ENCODE results near the gene RTN4.

Gene RTN4

DNA sequence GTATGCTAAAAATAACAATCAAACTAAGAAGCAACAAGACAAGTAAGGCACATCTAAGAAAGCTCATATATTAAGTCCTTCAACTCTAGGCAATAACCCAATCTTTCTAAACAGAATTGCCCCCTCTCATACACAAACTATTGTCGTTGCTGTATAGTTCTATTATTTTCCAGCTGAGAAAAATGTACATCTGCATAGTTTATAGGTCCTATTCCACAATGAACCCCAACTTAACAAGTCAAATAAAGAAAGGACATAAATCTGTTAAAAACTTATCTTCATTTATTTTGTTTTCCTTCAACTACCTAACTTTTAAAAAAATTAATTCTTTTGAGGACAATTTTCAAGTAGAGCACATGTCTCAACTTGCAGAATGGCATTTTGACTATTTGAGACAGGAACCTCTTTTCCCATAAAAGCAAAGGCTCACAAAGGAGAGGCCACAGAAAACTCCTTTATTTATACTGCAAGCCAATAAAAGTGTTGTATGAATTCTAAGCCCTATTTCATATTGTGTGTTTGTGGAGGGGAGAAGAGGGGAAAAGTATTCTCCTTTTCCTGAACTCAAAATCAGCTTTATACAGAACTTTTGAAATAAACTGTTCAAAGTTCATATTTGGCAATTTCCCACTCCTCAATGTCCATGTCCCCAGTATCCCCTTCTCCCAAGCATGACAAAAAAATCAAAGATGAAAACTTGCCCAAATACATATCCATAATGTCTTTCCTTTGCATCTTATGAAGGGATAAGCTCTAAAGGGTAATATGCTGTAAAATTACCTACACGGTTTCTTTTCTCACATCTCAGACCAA is 37.4 kb downstream of the RTN4 start:
- in situ Hi-C loops (cut with MboI; ENCODE audit: low pct_unique_long_range_greater_than_20kb, low sequenced_read_pairs, unreplicated experiment) = no loop called here
- TF ChIP-seq CTCF (IDR thresholded peaks at IDR 0.05; ENCODE audit: extremely low read depth, insufficient read depth, missing control alignments) = no peak
- DNase-seq (ENCODE audit: low spot score) = no peak

DNA sequence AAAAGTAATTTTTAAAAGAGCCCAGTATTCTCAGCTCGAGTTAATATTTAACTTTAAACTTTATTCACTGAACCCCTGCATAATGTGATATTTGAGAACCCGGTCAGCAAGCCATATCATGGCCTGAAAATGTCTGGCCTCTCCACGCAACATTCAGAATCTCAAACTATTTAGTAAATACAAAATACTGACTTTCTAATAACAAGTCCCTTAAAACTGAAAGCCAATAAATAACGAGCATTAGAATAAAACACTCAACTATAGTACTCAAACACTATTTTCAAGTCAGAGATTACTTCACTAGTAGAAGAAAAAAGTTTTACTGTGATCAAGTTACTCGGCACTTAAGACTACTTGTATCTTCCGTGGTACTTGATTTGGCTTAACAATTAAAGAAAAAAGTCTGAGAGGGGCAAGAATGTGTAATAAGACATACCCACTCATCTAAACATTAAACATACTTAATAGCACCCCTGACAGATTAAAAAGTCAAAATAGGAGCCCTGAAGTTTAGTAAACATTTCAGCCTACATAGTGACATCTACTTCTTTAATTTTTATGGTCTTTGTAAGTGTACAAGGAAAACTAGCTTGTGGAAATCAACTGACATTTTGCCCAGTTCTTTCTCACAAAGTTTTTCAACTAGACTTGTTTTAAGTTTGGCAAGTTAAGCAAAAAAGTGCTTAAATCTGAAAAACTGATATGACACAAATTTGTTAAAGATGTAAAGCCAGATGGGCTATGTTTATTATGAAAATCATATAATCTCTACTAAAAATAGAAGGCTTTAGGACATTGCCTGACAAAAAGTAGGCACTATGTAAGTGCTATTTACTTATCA is 38.2 kb downstream of the RTN4 start:
- in situ Hi-C loops (cut with MboI; ENCODE audit: low pct_unique_long_range_greater_than_20kb, low sequenced_read_pairs, unreplicated experiment) = no loop called here
- TF ChIP-seq CTCF (IDR thresholded peaks at IDR 0.05; ENCODE audit: extremely low read depth, insufficient read depth, missing control alignments) = no peak
- no peak for DNase-seq (ENCODE audit: low spot score)

DNA sequence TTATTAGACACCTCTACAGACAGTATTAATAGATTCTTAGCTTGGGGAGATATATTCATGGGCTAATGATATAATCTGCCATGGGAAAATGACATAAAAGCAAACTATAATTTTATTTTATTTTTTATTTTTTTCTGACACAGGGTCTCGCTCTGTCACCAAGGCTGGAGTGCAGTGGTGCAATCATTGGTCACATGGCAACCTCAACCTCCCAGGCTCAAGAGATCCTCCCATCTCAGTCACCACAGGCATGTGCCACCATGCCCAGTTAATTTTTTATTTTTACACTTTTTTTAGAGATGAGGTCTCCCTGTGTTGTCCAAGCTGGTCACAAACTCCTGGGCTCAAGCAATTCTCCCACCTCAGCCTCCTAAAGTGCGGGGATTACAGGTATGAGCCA is 39.3 kb downstream of the RTN4 start:
- in situ Hi-C loops (cut with MboI; ENCODE audit: low pct_unique_long_range_greater_than_20kb, low sequenced_read_pairs, unreplicated experiment) = no loop called here
- DNase-seq (ENCODE audit: low spot score) = no peak
- TF ChIP-seq CTCF (IDR thresholded peaks at IDR 0.05; ENCODE audit: extremely low read depth, insufficient read depth, missing control alignments) = no peak

DNA sequence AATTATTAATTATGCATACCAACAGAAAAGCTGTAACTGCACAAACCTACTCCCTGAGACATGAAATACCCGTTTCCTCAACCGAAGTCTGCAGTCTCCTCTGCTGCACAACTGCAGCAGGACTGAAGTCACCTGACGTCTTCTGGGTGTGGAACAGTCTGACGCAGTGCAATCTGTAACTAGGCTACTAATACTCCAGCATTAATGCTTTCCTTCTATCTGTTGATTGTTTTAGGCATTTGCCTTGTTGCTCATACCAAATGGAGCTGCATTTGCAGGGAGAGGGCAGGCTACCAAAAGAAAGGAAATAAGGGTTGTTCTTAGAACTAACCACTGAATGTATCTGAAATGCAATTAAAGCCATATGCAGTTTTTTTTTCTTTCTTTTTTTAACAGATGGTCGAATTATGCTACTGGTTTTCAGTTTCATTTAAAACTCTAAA is 40.1 kb downstream of the RTN4 start:
- in situ Hi-C loops (cut with MboI; ENCODE audit: low pct_unique_long_range_greater_than_20kb, low sequenced_read_pairs, unreplicated experiment) = no loop called here

DNA sequence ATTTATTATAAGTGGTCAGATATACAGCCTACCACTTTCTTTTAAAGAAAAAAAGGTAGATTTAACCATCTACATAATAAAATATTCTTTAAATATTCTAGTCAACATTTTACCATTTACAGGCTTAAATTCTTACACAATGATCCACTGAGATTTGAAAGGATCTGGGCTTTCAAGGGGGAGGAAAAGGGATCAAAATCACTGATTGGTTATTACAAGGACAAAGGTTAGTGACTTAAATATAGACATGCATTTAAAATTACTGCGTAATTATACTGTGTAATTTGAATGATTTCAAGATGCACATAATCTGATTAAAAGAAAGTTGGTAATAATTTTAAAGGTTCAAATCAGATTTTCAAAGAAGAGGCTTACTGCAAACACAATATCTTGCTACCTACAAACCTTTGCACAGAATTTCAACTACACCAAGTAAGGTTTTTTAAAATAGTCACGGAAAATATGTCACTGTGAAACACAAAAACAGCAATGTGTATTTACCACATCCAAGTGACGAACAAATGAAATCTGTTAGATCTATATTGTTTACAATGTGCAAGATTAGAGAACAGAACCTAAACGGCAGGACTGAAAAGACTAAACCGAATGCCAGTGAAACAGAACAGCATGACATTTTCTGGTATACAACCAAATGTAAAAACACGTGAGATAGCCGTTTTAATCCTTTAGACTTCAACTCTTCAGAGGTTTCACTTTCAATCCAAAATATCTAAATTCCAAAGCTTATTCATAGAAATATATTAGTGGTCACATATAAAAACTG is 40.8 kb downstream of the RTN4 start:
- in situ Hi-C loops (cut with MboI; ENCODE audit: low pct_unique_long_range_greater_than_20kb, low sequenced_read_pairs, unreplicated experiment) = no loop called here
- DNase-seq (ENCODE audit: low spot score) = no peak
- no peak for TF ChIP-seq CTCF (IDR thresholded peaks at IDR 0.05; ENCODE audit: extremely low read depth, insufficient read depth, missing control alignments)

More for the DNA sequence above, 40.1 kb downstream of the RTN4 start:
- no peak for TF ChIP-seq CTCF (IDR thresholded peaks at IDR 0.05; ENCODE audit: extremely low read depth, insufficient read depth, missing control alignments)
- DNase-seq (ENCODE audit: low spot score) = peak; percentile 44

DNA sequence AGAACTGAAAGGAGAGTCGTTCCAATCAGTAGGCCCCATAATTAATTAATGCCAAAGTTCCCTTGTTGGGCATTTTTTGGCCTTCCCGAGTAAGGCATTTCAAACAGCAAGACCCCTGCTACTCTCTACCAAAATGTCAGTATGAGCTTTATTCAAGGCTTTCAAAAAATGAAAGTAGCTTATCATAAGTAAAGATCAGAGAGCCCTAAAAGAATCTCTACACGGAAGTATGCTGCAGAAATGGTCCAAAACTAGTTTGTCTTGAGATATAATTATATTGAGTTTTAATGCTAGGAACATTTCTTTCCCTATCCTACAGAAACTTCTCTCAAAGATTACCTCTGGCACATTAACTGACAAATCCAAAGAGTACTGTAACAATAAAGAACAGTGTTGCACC is 43.9 kb downstream of the RTN4 start:
- in situ Hi-C loops (cut with MboI; ENCODE audit: low pct_unique_long_range_greater_than_20kb, low sequenced_read_pairs, unreplicated experiment) = no loop called here
- no peak for TF ChIP-seq CTCF (IDR thresholded peaks at IDR 0.05; ENCODE audit: extremely low read depth, insufficient read depth, missing control alignments)
- DNase-seq (ENCODE audit: low spot score) = no peak

Data from GM13977 (cell line).